GM23338 (cell line): ENCODE data around the gene FNDC3B. TPM values are rescaled to one million over a fixed set of nuclear protein-coding genes. Genes with fewer than 3 reads are reported as not detected.

Source experiments
- ATAC-seq: fragments of 200-7000 bp; cut with Tn5 transposase; 3 replicates; pipeline ENCODE4 v1.9.1; 2020
- DNase-seq: peaks from one replicate; pipeline ENCODE4 v3.0.0-alpha.2; 2015; ENCODE audit warnings: low spot score
- H2AFZ ChIP-seq: fragments of 200-600 bp; sonication (generic); 2 replicates; pipeline ENCODE4 v1.8.0; 2016; ENCODE audit warnings: antibody characterized with exemption, mild to moderate bottlenecking, moderate library complexity
- H3F3A ChIP-seq: fragments of 200-600 bp; sonication (generic); replicated peaks from 2 replicates; pipeline ENCODE4 v1.8.0; 2017; ENCODE audit warnings: antibody characterized with exemption, mixed run types, low read depth
- H3K27ac ChIP-seq: fragments of 200-600 bp; sonication (generic); 2 replicates; pipeline ENCODE4 v1.6.1; 2016; ENCODE audit warnings: low read depth
- H3K27me3 ChIP-seq: fragments of 200-600 bp; sonication (generic); 2 replicates; pipeline ENCODE4 v1.8.0; 2016; ENCODE audit warnings: mild to moderate bottlenecking, mixed run types, moderate library complexity; ENCODE audit not compliant: insufficient read depth
- H3K36me3 ChIP-seq: fragments of 200-600 bp; sonication (generic); 2 replicates; pipeline ENCODE4 v1.8.0; 2016; ENCODE audit warnings: mild to moderate bottlenecking; ENCODE audit not compliant: insufficient read depth
- H3K4me1 ChIP-seq: fragments of 200-600 bp; sonication (generic); 2 replicates; pipeline ENCODE4 v1.8.0; 2016; ENCODE audit warnings: mild to moderate bottlenecking, moderate library complexity; ENCODE audit not compliant: insufficient read depth
- H3K4me2 ChIP-seq: fragments of 200-600 bp; sonication (generic); 2 replicates; pipeline ENCODE4 v1.7.1; 2017; ENCODE audit warnings: mixed run types
- H3K4me3 ChIP-seq: fragments of 200-600 bp; sonication (generic); 2 replicates; pipeline ENCODE4 v1.6.1; 2016; ENCODE audit warnings: mixed run types
- H3K79me2 ChIP-seq: fragments of 200-600 bp; sonication (generic); replicated peaks from 2 replicates; pipeline ENCODE4 v1.8.0; 2017; ENCODE audit warnings: mild to moderate bottlenecking; ENCODE audit not compliant: insufficient read depth
- H3K9me2 ChIP-seq: fragments of 200-600 bp; sonication (generic); 2 replicates; pipeline ENCODE4 v1.8.0; 2017; ENCODE audit not compliant: insufficient read depth
- H4K20me1 ChIP-seq: fragments of 200-600 bp; sonication (generic); replicated peaks from 2 replicates; pipeline ENCODE4 v1.8.0; 2017; ENCODE audit warnings: mild to moderate bottlenecking; ENCODE audit not compliant: insufficient read depth
- H3K27ac Mint-ChIP-seq: 2 replicates; pipeline ENCODE4 v1.8.0; 2020; ENCODE audit warnings: inconsistent platforms, mild to moderate bottlenecking, moderate library complexity, mixed read lengths
- H3K27me3 Mint-ChIP-seq: 3 replicates; pipeline ENCODE4 v1.8.0; 2022; ENCODE audit warnings: low read depth, mild to moderate bottlenecking, moderate library complexity, mixed read lengths, inconsistent platforms; ENCODE audit not compliant: insufficient read depth, poor library complexity
- H3K36me3 Mint-ChIP-seq: 3 replicates; pipeline ENCODE4 v1.8.0; 2021; ENCODE audit warnings: low read depth, mild to moderate bottlenecking, inconsistent platforms, moderate library complexity, mixed read lengths
- H3K4me1 Mint-ChIP-seq: 3 replicates; pipeline ENCODE4 v1.8.0; 2020; ENCODE audit warnings: mild to moderate bottlenecking, inconsistent platforms, mixed read lengths
- H3K4me3 Mint-ChIP-seq: 3 replicates; pipeline ENCODE4 v1.8.0; 2021; ENCODE audit warnings: moderate library complexity, mild to moderate bottlenecking, inconsistent platforms, mixed read lengths
- H3K9me3 Mint-ChIP-seq: 3 replicates; pipeline ENCODE4 v1.8.0; 2020; ENCODE audit warnings: moderate library complexity, mild to moderate bottlenecking, inconsistent platforms, mixed read lengths
- CREB1 ChIP-seq: fragments of 250-450 bp; sonication (Bioruptor Pico); IDR thresholded peaks from 2 replicates; pipeline ENCODE4 v1.5.0; 2020; ENCODE audit warnings: low read depth, mild to moderate bottlenecking, moderate library complexity
- CTCF ChIP-seq, 2 experiments: fragments of 200-600 bp in 1 of 2; sonication (generic) in 1 of 2; conservative IDR thresholded peaks; 2 replicates each; pipeline versions ENCODE4 v1.5.1 to v1.6.1; 2016 to 2017; ENCODE audit warnings: antibody characterized with exemption in 2 of 2, low read depth in 2 of 2, mild to moderate bottlenecking in 2 of 2, moderate library complexity in 1 of 2
- ETS1 ChIP-seq: IDR thresholded peaks from 2 replicates; pipeline ENCODE4 v1.6.1; 2016; ENCODE audit warnings: antibody characterized with exemption
- EZH2 ChIP-seq: fragments of 200-600 bp; sonication (generic); IDR thresholded peaks from one replicate; pipeline ENCODE4 v1.8.0; 2017; ENCODE audit warnings: antibody characterized with exemption, mild to moderate bottlenecking, low read depth; ENCODE audit not compliant: unreplicated experiment
- EZH2phosphoT487 ChIP-seq: fragments of 200-600 bp; sonication (generic); IDR thresholded peaks from one replicate; pipeline ENCODE4 v1.8.1; 2018; ENCODE audit warnings: antibody characterized with exemption; ENCODE audit not compliant: unreplicated experiment
- JUNB ChIP-seq: IDR thresholded peaks from one replicate; pipeline ENCODE4 v1.6.1; 2016; ENCODE audit warnings: antibody characterized with exemption; ENCODE audit not compliant: unreplicated experiment
- NANOG ChIP-seq: IDR thresholded peaks from 2 replicates; pipeline ENCODE4 v1.6.1; 2016; ENCODE audit warnings: antibody characterized with exemption, borderline replicate concordance
- POLR2AphosphoS5 ChIP-seq: IDR thresholded peaks from 2 replicates; pipeline ENCODE4 v1.6.1; 2016; ENCODE audit warnings: antibody characterized with exemption, low read depth
- REST ChIP-seq: IDR thresholded peaks from one replicate; pipeline ENCODE4 v1.6.1; 2018; ENCODE audit warnings: antibody characterized with exemption; ENCODE audit not compliant: unreplicated experiment
- STAT1 ChIP-seq: IDR thresholded peaks from one replicate; pipeline ENCODE4 v1.6.1; 2016; ENCODE audit warnings: antibody characterized with exemption; ENCODE audit not compliant: unreplicated experiment
- ZNF114 ChIP-seq: fragments of 250-450 bp; sonication (Bioruptor Pico); IDR thresholded peaks from 2 replicates; pipeline ENCODE4 v1.5.0; 2020; ENCODE audit warnings: mild to moderate bottlenecking, moderate library complexity
- ZNF331 ChIP-seq: fragments of 250-450 bp; sonication (Bioruptor Pico); IDR thresholded peaks from 2 replicates; pipeline ENCODE4 v1.5.0; 2020; ENCODE audit warnings: low read depth, mild to moderate bottlenecking, moderate library complexity
- ZNF462 ChIP-seq: fragments of 250-450 bp; sonication (Bioruptor Pico); IDR thresholded peaks from 2 replicates; pipeline ENCODE4 v1.5.0; 2020; ENCODE audit warnings: mild to moderate bottlenecking, moderate library complexity
- polyA plus RNA-seq: library from polyadenylated mRNA; unstranded; fragments of >200 nt; fragmentation: Nextera tagmentation; extraction: Ambion mirVana; gene quantifications from 2 replicates; pipeline ENCODE4 v1.2.1, GENCODE V29; 2016
- total RNA-seq: library from RNA; depleted of rRNA; stranded (reverse); fragments of >200 nt; shearing (Covaris generic); gene quantifications from 2 replicates; pipeline ENCODE4 v1.2.3, GENCODE V29; 2014

The FNDC3B gene
- total and polyA plus RNA-seq, 2 experiments from 2014 or later, result 19.1 to 55.4 TPM

GRCh38 chr3:172127141-172127540, 87.8 kb downstream of the FNDC3B start:
- Histone ChIP-seq H3K27me3 (no peaks in the 10 kb centered on the region), H3K27ac (peak overlapping the region; percentile 5; the same call in 1 of the 2 replicates), H4K20me1 (no peaks in the 10 kb centered on the region), H2AFZ (no peak overlapping the region), H3K79me2 (peaks cover 97% of the 10 kb centered on the region), H3F3A (no peaks in the 10 kb centered on the region), H3K4me1 (peaks cover 59% of the 10 kb centered on the region), H3K4me2 (peak overlapping the region; percentile 3; the same call in 1 of the 2 replicates), H3K9me2 (no peaks in the 10 kb centered on the region), H3K36me3 (no peaks in the 10 kb centered on the region), H3K4me3 (no peak overlapping the region)
- H3K27ac Mint-ChIP-seq, result peak overlapping the region; percentile 60
- peaks cover 27% of the 10 kb centered on the region; the same call in 2 of the 3 replicates for H3K36me3 Mint-ChIP-seq
- H3K27me3 Mint-ChIP-seq, result peaks cover 12% of the 10 kb centered on the region
- no peak for DNase-seq
- H3K9me3 Mint-ChIP-seq, result no peaks in the 10 kb centered on the region
- H3K4me3 Mint-ChIP-seq, result no peak overlapping the region; the same call in 2 of the 3 replicates
- no peak for ATAC-seq
- no peak for TF ChIP-seq ZNF331
- TF ChIP-seq CTCF (conservative IDR thresholded peaks at IDR 0.05; ENCODE audit: low read depth in 2 of 2), result no peak
- TF ChIP-seq EZH2, result no peak
- no peak for TF ChIP-seq REST
- TF ChIP-seq ZNF114 (CRISPR knock-in tag), result no peak
- no peak for TF ChIP-seq CREB1
- TF ChIP-seq POLR2AphosphoS5, result no peak
- no peak for TF ChIP-seq JUNB
- TF ChIP-seq ZNF462 (CRISPR knock-in tag), result no peak
- TF ChIP-seq NANOG, result no peak
- no peak for TF ChIP-seq ETS1
- TF ChIP-seq STAT1, result no peak
- no peak for TF ChIP-seq EZH2phosphoT487
- peaks cover 54% of the 10 kb centered on the region for H3K4me1 Mint-ChIP-seq
